DMS114 treated with DMSO at 0.1 percent for 48 hours (cell line): ENCODE measurements around the gene TGFBR2.

Source experiments
- DNase-seq: peaks from one replicate; lab custom pipeline; 2025; ENCODE audit not compliant: unreplicated experiment; lab: John Stamatoyannopoulos, UW

TGFBR2 gene

DNA sequence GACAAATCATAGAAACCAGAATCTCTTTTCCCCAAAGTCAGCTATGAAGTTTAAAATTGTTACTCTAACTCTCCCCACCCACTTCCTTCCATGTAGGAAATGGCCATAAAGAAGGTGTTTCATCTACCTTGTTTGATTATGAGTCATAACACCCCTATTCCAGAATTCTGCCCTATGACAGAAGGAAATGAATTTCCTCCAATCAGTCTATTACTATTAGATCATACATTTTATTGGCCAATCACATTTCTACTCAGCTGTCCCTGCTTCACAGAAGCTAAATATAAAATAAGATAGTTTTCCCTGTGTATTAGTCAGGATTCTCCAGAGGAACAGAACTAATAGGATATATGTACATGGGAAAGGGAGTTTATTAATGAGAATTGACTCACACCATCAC lies 102.1 kb downstream of the TGFBR2 start:
- no peak for DNase-seq

DNA sequence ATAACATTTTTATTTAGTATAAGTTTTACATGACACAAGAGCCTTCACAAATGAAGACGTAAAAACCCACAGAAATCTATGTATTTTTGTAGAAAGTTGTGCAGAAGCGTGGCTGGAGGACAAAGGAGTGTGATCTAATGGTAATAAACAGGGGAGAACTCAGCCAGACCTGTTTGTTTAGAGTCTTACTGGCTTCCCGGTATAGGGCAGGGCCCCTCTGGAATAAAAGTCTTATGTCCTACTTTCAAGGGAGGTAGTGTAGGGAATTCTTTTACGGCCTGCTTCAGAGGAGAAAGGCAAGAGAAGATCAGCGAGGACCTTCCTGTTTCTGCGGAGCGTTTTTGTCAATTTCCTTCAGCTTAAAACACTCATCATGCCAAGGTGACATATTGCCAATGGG lies 103.6 kb downstream of the TGFBR2 start:
- DNase-seq = no peak

DNA sequence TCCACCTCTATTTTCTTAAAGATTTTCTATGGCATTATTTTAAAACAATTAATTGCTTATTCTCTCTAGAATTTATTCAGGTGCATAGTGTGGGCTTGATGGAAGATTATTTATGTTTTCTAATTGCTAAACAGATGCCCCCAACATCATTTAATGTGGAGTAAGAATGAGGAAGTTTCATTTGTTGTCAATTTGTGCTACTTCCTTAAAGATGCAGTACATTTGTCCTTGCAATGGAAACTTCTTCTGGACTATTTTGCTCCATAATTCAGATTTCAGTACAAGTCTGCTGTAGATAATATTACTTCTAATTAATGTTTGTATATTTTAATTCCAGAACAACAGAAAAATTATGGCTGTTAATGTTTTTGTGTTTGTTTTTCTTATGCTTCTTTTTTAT lies 104.8 kb downstream of the TGFBR2 start:
- DNase-seq = no peak

DNA sequence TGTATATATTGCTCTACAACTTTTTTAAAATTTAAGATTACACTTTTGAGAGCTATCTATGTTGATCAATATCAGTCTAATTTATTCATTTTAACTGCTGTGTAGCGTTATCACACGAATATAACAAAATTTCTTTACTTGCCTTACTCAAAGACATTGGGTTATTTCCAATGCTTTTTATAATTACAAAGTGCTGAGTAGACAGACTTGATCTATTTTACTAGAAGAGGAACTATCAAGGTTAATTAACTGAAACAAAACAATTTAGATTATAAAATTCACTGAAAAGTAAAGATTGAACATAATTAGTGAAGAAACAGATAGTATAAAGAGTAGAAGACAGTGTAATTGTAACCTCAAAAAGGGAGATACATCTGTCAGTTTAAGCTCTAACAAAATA lies 105.5 kb downstream of the TGFBR2 start:
- DNase-seq = no peak

DNA sequence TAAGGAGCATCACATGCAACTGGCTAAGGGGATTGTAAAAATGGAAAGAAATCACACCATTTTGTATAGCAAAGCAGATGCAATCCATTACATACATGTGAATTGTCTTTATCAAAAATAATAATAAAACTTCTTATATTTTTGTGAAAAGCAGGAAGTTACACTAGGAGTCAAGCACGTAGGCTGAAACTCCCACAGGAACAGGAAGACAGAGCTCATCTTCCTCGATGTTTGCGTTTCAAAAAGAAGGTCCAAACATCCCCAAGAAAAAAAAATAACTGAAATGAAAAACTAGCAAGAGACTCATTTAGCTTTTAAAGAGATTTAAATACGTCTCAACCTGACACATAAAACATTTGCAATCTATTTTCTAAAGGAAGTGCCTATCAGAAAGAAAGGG lies 106.6 kb downstream of the TGFBR2 start:
- DNase-seq = no peak

DNA sequence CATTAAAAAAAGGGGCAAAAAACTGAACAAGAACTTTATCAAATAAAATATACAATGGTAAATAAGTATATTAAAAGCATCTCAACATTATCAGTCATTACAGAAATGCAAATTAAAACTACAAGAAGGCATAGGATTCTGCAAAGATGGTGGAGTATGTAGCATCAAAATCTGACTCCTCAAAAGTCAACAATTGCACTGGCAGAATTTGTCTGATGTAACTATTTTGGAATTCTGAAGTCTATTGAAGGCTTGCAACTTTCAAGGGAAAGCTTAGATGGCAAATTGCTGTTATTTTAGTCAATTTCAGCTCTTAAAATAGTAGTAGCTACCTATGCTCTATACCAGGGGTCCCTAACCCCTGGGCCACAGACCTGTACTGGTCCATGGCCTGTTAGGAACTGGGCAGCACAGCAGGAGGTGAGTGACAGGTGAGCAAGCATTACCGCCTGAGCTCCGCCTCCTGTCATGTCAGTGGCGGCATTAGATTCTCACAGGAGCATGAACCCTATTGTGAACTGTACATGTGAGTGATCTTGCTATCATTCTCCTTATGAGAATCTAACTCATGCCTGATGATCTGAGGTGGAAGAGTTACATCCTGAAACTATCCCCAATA lies 107.6 kb downstream of the TGFBR2 start:
- no peak for DNase-seq

DNA sequence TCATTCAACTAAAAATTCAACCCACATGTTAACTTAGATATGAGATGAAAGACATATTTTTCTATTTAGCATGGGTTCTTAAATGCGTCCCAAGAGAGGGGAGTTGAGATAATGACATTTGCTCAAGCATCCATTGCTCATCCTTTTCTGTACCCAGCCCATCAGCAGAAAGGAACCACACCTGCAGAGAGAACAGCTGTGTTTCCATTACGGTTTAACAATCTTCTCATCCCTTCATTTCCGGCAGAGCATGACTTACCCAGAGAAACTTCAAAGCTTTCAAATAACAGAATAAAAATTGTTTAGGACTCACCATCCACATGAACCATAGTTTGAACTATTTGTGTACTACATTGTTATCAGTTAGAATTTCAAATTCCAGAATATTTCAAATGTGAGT lies 113.1 kb downstream of the TGFBR2 start:
- no peak for DNase-seq

DNA sequence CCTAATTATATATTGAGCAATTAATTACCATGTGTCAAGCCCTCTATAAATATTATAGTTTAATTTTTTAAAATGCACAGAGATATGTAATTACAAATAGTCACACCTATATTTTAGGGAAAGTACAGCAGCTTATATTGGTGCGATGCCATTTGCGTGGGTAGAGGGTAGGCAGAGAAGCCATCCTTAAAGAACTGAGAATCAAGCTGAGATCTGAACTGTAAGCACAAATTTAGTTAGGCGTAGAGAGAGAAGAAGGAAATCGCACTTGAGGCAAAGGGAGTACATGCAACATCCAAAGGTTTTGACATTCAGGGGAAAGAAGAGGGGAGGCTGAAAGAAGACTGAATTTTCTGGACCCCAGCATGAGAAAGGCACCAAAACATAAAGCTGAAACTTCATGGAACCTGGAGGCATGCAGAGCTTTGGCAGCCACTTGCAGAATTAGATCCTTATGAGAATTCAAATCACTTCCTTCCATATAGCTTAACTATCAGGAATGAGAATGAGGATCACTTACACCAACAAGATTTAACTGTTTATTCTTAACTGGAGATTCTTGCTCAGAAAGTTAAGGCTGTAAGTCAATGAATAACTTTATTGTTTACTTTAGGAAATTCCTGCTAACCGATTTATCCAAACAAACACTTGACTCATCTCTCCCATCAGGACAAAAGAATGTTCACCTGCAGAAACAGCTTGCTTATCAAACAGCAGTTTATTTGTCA lies 114.3 kb downstream of the TGFBR2 start:
- DNase-seq = no peak

DNA sequence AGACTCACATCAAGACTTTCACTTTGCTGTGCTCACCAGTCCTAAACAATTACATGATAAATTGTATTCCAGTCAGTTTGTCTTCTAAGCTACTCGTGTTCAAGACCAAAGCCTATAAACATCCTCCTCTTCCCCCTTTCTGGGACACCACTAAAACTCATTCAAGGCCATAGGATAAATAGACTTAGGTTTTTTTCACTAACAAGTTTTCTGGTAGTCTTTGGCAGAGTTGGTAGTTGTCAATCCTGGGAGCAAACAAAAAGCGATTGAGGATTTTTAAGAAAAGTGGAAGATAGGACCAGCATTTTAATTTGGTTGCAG lies 114.9 kb downstream of the TGFBR2 start:
- DNase-seq = no peak

DNA sequence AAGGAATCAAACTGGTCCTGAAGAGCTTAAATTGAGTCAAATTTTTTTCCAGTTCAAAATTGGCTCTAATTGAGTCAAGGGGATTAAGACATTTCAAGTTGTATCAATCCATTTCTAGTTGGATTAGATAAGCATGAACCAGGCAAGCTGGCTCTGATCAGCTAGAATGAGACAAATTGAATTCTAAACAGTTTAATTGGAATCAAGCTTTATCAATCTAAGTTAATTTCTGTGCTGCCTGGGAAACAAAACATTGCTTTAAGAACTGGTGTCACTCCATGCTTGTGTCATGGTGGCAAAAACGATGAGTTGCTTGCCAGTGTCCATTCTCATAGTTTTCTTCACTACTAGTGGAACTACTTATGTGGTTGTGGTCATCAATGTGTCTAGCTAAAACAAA lies 116.8 kb downstream of the TGFBR2 start:
- DNase-seq = no peak

DNA sequence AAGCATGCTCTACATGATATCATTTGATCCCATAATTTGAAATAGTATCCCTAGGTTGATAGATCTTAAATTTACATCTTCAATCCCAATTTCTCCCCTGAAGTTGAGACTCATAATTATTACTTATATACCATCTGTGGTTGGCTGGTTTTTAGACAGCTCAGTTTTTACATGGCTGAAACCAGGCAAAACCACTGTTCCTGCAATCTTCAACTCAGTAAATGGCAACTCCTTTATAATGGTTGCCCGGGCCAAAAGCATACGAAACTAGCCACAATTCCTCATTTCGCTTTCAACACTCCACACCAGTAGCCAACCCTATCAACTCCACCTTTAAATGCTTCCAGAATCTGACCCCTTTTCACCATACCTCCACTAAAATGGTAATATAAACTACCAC lies 118.5 kb downstream of the TGFBR2 start:
- no peak for DNase-seq

DNA sequence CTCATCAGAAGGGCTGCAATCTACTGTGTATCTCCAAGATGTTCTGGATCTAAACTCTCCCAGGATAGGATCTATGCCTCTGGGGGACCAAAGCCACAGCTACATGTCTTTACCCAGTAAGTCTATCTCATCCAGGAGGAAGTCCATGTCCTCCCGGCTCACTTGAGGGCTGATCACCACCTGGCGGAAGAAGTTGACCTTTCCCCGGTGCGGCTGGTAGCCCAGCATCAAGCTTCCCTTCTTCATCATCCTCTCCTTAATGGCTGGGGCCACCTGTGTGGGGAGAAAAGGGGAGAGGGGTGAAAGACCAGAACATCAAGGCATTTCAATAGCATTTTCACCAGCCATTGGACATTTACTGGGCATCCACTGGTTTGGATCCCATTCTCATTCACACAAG lies 121.7 kb downstream of the TGFBR2 start:
- no peak for DNase-seq

DNA sequence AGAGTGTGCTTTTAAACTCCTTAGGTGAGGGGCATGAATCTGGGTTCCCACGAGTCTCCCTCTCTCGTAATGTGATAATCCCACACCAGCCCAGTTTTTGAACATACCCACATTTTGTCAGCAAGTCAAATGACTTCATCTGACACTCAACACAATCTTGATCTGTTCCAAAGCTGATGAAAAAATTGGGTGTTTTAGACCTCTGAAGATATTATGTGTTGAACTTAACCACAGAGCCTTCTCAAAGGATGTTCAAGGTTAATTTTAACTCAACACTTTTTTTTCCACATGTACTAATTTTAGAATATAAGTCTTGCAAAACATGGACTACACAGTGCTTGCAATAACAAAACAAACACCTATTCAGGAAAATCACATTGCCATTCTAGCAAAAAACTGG lies 123.1 kb downstream of the TGFBR2 start:
- DNase-seq = no peak

DNA sequence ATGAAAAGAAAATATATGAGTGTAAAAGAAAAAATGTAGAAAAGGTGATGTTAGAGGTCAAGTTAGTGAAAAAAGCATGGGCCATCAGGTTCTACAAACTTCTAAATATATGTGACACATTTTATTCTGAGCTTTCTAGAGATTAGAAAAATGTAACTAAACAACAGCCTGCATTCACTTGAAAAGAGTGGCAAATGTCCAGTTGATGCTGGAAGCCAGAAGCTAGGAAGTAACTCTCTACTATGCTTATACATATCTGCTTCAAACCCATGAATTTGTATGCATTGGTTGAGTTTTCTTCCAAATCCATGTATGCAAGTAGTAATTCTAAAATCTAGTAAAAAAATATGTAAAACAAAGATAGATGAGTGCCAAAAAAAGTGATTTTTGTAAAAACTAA lies 123.5 kb downstream of the TGFBR2 start:
- no peak for DNase-seq

DNA sequence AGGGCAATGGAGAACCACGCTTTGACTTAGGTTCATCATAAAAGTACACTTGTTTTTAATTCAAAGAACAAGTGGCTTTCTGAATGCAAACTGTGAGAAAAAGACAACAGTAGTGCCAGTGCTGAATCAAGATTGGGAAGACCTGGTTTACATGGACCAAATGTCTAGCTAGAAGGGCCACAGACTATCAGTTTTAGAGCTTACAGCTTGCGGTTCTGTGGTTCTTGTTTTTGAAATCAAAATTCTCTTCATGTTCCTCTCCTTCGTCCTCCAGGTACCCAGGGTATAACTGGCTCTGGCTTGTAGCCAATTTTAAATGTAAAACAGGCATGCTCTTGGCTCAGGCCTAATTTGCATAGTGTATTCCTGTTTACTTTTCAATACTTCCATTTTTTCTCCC lies 124.6 kb downstream of the TGFBR2 start:
- DNase-seq = no peak

DNA sequence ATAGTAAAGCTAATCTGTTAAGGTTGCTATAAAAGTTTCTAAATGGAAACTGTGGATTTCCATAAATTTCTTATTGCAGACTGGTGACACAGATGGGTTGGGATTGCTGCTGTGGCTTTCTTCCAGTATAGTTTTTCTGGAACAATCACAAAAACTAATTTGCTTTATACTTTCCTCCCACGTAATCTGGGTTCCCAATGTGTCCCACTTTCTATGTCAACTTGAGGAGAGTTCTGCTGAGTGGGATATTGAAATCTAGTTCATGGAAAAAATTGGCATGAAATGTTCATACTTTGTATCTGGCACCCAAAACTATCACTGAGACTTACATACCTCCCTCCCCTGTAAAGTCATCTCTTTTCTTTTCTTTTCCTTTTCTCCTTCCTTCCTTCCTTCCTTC lies 126.8 kb downstream of the TGFBR2 start:
- DNase-seq = no peak

DNA sequence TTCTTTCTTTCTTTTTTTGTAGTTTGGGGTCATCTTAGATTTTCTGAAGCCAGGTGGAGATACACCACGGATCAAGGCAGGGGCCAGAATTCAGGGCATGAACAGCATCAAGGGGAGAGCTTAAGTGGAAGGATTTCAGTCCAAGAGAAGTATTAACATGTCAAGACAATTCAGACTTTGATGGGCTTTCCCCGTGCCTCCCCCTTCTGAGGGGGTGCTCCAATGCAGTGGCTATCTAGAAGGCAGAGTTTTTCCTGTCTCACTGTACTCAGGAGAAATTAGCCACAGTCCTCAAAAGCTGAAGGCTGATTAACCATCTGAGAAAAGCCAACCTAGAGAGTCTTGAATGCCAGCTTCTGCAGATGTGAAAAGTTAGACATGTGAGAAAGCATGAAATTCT lies 127.3 kb downstream of the TGFBR2 start:
- DNase-seq = no peak

DNA sequence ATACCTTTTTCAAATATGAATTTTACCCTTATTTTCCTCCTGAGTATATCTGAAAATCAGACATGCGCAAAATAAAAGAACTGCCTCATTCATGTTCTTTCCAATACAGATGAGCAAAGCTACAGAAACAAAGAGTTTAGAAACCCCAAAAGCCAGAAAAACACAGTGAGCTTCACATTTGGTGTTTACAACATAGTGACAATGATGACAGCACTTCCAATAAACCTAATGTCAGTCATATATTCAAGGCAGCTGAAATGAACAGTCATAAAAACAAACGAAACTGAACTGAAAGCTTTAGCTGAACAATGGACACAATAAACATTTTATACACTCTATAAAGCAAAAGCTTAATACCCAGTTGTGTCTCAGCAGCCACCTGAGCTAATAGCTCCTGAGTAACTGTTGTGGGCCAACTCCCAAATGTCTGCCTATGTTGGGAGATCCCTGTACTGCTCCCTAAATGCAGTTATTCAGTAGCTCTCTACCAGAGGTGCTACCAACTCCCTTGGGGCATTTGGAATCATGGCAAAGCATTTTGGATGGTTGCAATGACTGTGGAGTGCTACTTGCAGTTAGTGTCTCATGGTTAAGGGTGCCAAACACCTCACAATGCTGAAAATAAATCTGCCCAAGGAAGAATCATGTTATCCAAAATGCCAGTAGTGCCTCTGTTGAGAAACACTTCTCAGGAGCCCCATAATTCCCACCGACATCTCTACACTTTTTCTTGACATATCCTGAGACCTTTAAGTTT lies 131.5 kb downstream of the TGFBR2 start:
- no peak for DNase-seq

DNA sequence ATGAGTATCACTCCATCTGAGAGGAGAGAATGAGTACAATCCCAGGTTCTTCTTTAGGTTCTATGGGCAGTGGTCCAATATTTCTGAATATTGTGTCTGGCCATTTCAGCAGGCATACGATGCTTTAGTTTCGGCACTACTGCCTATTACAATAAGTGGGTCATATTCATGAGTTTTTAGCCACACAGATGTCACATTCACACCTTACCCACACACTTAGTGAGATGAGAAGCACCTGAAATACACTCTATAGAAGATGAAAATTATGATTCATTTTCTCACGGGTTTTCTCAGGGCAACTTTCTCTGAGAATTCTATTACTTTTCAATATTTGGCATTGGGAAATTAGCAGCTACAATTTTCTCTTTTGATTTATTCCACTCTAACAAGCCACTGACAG lies 132.2 kb downstream of the TGFBR2 start:
- no peak for DNase-seq

DNA sequence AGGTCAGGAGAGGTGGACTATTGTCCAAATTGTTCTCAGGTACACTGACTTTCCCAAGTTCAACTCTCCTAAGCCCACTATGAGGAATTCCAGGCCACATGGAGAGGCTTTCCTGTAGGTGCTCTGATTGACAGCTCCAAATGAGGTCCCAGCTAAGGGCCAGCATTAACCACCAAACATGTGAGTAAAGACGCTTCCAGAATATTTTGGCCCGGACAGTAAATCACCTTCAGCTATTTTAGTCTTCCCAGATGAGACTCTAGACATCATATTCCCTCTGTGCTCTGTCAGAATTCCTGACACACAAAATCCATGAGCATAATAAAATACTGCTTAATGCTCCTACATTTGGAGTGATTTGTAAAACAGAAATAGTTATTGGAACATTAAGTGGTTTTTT lies 135.5 kb downstream of the TGFBR2 start:
- DNase-seq = no peak

DNA sequence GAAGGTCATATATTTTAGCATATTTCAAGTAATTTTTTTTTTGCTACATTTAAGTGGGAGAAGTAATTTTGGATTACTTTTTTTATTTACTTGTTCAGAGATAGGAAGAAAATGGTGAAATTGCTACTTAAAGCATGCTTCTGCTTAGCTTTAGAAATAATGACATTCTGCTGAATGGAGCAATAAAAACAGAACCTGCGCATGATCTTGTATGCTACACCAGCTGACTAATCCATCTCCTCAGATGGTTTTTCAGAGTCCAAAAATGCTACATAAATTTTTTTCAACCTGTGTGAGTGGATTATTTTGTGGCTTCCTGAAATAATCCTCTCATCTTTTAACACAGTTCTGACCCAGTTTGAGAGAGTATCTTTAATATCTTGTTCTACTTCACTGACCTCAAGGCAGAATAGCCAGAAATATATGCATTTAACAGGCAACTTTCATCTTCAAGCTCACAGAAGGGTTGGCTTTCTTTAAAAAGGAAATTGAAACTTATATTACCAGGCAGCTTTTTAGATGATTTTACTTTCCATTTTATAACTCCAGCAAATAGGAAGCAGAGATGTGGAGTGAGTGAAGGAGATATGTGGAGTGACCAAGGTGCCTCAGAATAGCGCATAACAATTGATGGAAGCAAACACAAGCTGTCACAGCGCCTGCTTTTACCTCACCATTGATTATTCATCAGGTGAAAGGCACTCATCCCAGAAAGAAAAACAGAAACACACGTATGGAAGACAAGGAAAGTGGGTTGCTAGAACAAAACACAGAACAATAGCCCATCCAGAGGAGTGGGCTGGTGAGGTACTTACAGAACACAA lies 136.6 kb downstream of the TGFBR2 start:
- DNase-seq = no peak
